ENCODE measurements around the gene CYRIA. TPM values are rescaled to one million over a fixed set of nuclear protein-coding genes. Genes with fewer than 3 reads are reported as not detected.

Gene CYRIA
- polyA plus RNA-seq, 4 donors, result 3.1 to 3.8 (median 3.4) TPM

GRCh38 chr2:16671760-16672159, 6.1 kb upstream of the CYRIA start:
- DNase-seq (ENCODE audit: low read depth in 4 of 4, low spot score in 3 of 4), result no peak

- DNase-seq (ENCODE audit: low read depth in 4 of 4, low spot score in 3 of 4), result no peak
Measured at GRCh38 chr2:16669388-16669787, 3.8 kb upstream of the CYRIA start.

GRCh38 chr2:16666449-16666801, 791 bp upstream of the CYRIA start:
- DNase-seq (ENCODE audit: low read depth in 4 of 4, low spot score in 3 of 4), result no peak

- DNase-seq (ENCODE audit: low read depth in 4 of 4, low spot score in 3 of 4), result no peak
Measured at GRCh38 chr2:16664809-16665747, 556 bp downstream of the CYRIA start.

GRCh38 chr2:16664052-16664731, 1.4 kb downstream of the CYRIA start:
- peak in 2 of 4 donors; percentile 37 to 51 for DNase-seq (ENCODE audit: low read depth in 4 of 4, low spot score in 3 of 4)

- DNase-seq (ENCODE audit: low read depth in 4 of 4, low spot score in 3 of 4), result no peak
Measured at GRCh38 chr2:16663121-16663905, 2.3 kb downstream of the CYRIA start.

- no peak for DNase-seq (ENCODE audit: low read depth in 4 of 4, low spot score in 3 of 4)
Measured at GRCh38 chr2:16661936-16662839, 3.4 kb downstream of the CYRIA start.

GRCh38 chr2:16661526-16661925, 4.1 kb downstream of the CYRIA start:
- no peak for DNase-seq (ENCODE audit: low read depth in 4 of 4, low spot score in 3 of 4)

- DNase-seq (ENCODE audit: low read depth in 4 of 4, low spot score in 3 of 4), result no peak
Measured at GRCh38 chr2:16660556-16660955, 5.1 kb downstream of the CYRIA start.

- DNase-seq (ENCODE audit: low read depth in 4 of 4, low spot score in 3 of 4), result no peak
Measured at GRCh38 chr2:16660114-16660513, 5.5 kb downstream of the CYRIA start.

- no peak for DNase-seq (ENCODE audit: low read depth in 4 of 4, low spot score in 3 of 4)
Measured at GRCh38 chr2:16658076-16658739, 7.4 kb downstream of the CYRIA start.

- no peak for DNase-seq (ENCODE audit: low read depth in 4 of 4, low spot score in 3 of 4)
Measured at GRCh38 chr2:16657671-16658070, 8.0 kb downstream of the CYRIA start.

GRCh38 chr2:16656784-16657391, 8.7 kb downstream of the CYRIA start:
- DNase-seq (ENCODE audit: low read depth in 4 of 4, low spot score in 3 of 4), result no peak

- no peak for DNase-seq (ENCODE audit: low read depth in 4 of 4, low spot score in 3 of 4)
Measured at GRCh38 chr2:16655905-16656642, 9.6 kb downstream of the CYRIA start.

GRCh38 chr2:16655445-16655837, 10.2 kb downstream of the CYRIA start:
- no peak for DNase-seq (ENCODE audit: low read depth in 4 of 4, low spot score in 3 of 4)

- no peak for DNase-seq (ENCODE audit: low read depth in 4 of 4, low spot score in 3 of 4)
Measured at GRCh38 chr2:16654833-16655444, 10.7 kb downstream of the CYRIA start.

GRCh38 chr2:16653799-16654198, 11.8 kb downstream of the CYRIA start:
- no peak for DNase-seq (ENCODE audit: low read depth in 4 of 4, low spot score in 3 of 4)

- no peak for DNase-seq (ENCODE audit: low read depth in 4 of 4, low spot score in 3 of 4)
Measured at GRCh38 chr2:16653083-16653375, 12.6 kb downstream of the CYRIA start.

All from right renal pelvis (tissue), 4 donors.